ENCODE measurements around the gene ZNF862.

- TF ChIP-seq, protein P1, sequence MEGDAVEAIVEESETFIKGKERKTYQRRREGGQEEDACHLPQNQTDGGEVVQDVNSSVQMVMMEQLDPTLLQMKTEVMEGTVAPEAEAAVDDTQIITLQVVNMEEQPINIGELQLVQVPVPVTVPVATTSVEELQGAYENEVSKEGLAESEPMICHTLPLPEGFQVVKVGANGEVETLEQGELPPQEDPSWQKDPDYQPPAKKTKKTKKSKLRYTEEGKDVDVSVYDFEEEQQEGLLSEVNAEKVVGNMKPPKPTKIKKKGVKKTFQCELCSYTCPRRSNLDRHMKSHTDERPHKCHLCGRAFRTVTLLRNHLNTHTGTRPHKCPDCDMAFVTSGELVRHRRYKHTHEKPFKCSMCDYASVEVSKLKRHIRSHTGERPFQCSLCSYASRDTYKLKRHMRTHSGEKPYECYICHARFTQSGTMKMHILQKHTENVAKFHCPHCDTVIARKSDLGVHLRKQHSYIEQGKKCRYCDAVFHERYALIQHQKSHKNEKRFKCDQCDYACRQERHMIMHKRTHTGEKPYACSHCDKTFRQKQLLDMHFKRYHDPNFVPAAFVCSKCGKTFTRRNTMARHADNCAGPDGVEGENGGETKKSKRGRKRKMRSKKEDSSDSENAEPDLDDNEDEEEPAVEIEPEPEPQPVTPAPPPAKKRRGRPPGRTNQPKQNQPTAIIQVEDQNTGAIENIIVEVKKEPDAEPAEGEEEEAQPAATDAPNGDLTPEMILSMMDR (IDR thresholded peaks at IDR 0.05), result no peak
- TF ChIP-seq POLR2A (IDR thresholded peaks at IDR 0.05) (no peak), EP300 (IDR thresholded peaks at IDR 0.05) (no peak)
Observed at GRCh38 chr7:149817836-149818535, 20.2 kb upstream of the ZNF862 start.
